ENCODE measurements around the gene STX18. TPM values are rescaled to one million over a fixed set of nuclear protein-coding genes. Genes with fewer than 3 reads are reported as not detected.

STX18 gene
- total and polyA plus RNA-seq, 2 experiments from 2014 or later = 15.9 to 18.1 TPM

DNA sequence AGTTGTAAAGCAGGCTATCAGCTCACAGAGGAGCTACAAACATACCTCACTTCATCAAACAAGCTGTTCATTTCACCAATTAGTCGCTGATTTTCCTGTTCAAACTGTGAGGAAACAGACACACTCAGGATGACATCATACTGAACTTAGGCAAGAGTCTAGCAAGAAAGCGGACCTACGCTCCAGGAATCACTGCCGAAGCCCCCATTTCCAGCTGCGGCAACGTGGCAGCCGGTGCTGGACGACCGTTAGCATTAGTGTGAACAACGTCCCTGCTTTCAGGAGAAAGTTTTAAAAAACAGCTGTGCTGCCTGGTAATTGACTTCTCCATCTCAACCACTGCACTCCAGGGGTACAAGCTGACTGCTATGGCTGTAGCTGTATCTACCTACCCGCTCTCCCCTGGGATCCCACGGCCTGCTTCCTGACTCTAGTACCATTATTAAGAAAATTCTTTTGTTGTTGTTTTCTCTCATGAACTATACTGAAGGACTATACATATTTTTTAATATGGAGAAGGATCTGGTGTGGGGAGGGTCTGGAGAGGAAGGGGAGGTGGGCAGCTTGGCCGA, 116.6 kb downstream of the STX18 start:
- Mint-ChIP-seq H3K27me3 (ENCODE audit: insufficient read depth, low read depth, poor library complexity) (peaks cover 28% of the 10 kb centered on the region), H3K4me3 (no peak overlapping the region), H3K27ac (no peak overlapping the region), H3K36me3 (ENCODE audit: low read depth) (peaks cover 21% of the 10 kb centered on the region), H3K4me1 (peaks cover 63% of the 10 kb centered on the region), H3K9me3 (no peaks in the 10 kb centered on the region)
- no peak overlapping the region for H2AFZ ChIP-seq
- TF ChIP-seq, protein P1, sequence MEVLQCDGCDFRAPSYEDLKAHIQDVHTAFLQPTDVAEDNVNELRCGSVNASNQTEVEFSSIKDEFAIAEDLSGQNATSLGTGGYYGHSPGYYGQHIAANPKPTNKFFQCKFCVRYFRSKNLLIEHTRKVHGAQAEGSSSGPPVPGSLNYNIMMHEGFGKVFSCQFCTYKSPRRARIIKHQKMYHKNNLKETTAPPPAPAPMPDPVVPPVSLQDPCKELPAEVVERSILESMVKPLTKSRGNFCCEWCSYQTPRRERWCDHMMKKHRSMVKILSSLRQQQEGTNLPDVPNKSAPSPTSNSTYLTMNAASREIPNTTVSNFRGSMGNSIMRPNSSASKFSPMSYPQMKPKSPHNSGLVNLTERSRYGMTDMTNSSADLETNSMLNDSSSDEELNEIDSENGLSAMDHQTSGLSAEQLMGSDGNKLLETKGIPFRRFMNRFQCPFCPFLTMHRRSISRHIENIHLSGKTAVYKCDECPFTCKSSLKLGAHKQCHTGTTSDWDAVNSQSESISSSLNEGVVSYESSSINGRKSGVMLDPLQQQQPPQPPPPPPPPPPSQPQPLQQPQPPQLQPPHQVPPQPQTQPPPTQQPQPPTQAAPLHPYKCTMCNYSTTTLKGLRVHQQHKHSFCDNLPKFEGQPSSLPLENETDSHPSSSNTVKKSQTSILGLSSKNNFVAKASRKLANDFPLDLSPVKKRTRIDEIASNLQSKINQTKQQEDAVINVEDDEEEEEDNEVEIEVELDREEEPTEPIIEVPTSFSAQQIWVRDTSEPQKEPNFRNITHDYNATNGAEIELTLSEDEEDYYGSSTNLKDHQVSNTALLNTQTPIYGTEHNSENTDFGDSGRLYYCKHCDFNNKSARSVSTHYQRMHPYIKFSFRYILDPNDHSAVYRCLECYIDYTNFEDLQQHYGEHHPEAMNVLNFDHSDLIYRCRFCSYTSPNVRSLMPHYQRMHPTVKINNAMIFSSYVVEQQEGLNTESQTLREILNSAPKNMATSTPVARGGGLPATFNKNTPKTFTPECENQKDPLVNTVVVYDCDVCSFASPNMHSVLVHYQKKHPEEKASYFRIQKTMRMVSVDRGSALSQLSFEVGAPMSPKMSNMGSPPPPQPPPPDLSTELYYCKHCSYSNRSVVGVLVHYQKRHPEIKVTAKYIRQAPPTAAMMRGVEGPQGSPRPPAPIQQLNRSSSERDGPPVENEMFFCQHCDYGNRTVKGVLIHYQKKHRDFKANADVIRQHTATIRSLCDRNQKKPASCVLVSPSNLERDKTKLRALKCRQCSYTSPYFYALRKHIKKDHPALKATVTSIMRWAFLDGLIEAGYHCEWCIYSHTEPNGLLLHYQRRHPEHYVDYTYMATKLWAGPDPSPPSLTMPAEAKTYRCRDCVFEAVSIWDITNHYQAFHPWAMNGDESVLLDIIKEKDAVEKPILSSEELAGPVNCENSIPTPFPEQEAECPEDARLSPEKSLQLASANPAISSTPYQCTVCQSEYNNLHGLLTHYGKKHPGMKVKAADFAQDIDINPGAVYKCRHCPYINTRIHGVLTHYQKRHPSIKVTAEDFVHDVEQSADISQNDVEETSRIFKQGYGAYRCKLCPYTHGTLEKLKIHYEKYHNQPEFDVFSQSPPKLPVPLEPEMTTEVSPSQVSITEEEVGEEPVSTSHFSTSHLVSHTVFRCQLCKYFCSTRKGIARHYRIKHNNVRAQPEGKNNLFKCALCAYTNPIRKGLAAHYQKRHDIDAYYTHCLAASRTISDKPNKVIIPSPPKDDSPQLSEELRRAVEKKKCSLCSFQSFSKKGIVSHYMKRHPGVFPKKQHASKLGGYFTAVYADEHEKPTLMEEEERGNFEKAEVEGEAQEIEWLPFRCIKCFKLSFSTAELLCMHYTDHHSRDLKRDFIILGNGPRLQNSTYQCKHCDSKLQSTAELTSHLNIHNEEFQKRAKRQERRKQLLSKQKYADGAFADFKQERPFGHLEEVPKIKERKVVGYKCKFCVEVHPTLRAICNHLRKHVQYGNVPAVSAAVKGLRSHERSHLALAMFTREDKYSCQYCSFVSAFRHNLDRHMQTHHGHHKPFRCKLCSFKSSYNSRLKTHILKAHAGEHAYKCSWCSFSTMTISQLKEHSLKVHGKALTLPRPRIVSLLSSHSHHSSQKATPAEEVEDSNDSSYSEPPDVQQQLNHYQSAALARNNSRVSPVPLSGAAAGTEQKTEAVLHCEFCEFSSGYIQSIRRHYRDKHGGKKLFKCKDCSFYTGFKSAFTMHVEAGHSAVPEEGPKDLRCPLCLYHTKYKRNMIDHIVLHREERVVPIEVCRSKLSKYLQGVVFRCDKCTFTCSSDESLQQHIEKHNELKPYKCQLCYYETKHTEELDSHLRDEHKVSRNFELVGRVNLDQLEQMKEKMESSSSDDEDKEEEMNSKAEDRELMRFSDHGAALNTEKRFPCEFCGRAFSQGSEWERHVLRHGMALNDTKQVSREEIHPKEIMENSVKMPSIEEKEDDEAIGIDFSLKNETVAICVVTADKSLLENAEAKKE (CRISPR knock-in tag; IDR thresholded peaks at IDR 0.05) = no peak
- TF ChIP-seq EZH2phosphoT487 (IDR thresholded peaks at IDR 0.05; ENCODE audit: unreplicated experiment) (no peak), JUNB (IDR thresholded peaks at IDR 0.05; ENCODE audit: unreplicated experiment) (no peak), EZH2 (IDR thresholded peaks at IDR 0.05; ENCODE audit: low read depth, unreplicated experiment) (no peak), CTCF (conservative IDR thresholded peaks at IDR 0.05; ENCODE audit: low read depth in 2 of 2) (no peak), STAT1 (IDR thresholded peaks at IDR 0.05; ENCODE audit: unreplicated experiment) (no peak)
- no peak overlapping the region for H3K4me2 ChIP-seq
- H3K36me3 ChIP-seq (ENCODE audit: insufficient read depth) = 0 out of 2 replicates have a peak, but pooled peaks cover 4% of the 10 kb centered on the region
- no peak for ATAC-seq
- peaks cover 60% of the 10 kb centered on the region for H3K4me1 ChIP-seq (ENCODE audit: insufficient read depth)
- H3F3A ChIP-seq (replicated peaks; ENCODE audit: low read depth) = peaks cover 15% of the 10 kb centered on the region
- H3K79me2 ChIP-seq (replicated peaks; ENCODE audit: insufficient read depth) = no peaks in the 10 kb centered on the region
- no peak for DNase-seq (ENCODE audit: low spot score)
- no peaks in the 10 kb centered on the region for H3K9me2 ChIP-seq (ENCODE audit: insufficient read depth)
- no peaks in the 10 kb centered on the region for H3K27me3 ChIP-seq (ENCODE audit: insufficient read depth)
- no peak overlapping the region for H3K4me3 ChIP-seq
- no peaks in the 10 kb centered on the region for H4K20me1 ChIP-seq (replicated peaks; ENCODE audit: insufficient read depth)
- H3K27ac ChIP-seq (ENCODE audit: low read depth) = no peak overlapping the region
